Glutamatergic neuron (in vitro differentiated cells): ENCODE data around the gene KCNMA1. TPM values are rescaled to one million over a fixed set of nuclear protein-coding genes. Genes with fewer than 3 reads are reported as not detected.

Experiments used
- DNase-seq: peaks from one replicate; pipeline ENCODE4 v3.0.0; 2022
- H3K27ac Mint-ChIP-seq: one replicate; pipeline ENCODE4 v1.8.0; 2020; ENCODE audit warnings: mild to moderate bottlenecking, mixed read lengths, inconsistent platforms; ENCODE audit not compliant: unreplicated experiment
- H3K27me3 Mint-ChIP-seq: one replicate; pipeline ENCODE4 v1.8.0; 2020; ENCODE audit warnings: mild to moderate bottlenecking, moderate library complexity, mixed read lengths, inconsistent platforms; ENCODE audit not compliant: unreplicated experiment
- H3K36me3 Mint-ChIP-seq: one replicate; pipeline ENCODE4 v1.8.0; 2020; ENCODE audit warnings: mild to moderate bottlenecking, mixed read lengths, inconsistent platforms; ENCODE audit not compliant: unreplicated experiment
- H3K4me1 Mint-ChIP-seq: one replicate; pipeline ENCODE4 v1.8.0; 2020; ENCODE audit warnings: mild to moderate bottlenecking, low read depth, mixed read lengths, inconsistent platforms; ENCODE audit not compliant: unreplicated experiment
- H3K4me3 Mint-ChIP-seq: one replicate; pipeline ENCODE4 v1.8.0; 2020; ENCODE audit warnings: mild to moderate bottlenecking, mixed read lengths, inconsistent platforms; ENCODE audit not compliant: unreplicated experiment
- H3K9me3 Mint-ChIP-seq: one replicate; pipeline ENCODE4 v1.8.0; 2020; ENCODE audit warnings: mild to moderate bottlenecking, moderate library complexity, mixed read lengths, inconsistent platforms; ENCODE audit not compliant: unreplicated experiment
- total RNA-seq: library from RNA; stranded (reverse); fragmentation: NEBNext Ultra II Directional; extraction: Animal tissue kit (Norgen Biotek cat#: 25700); gene quantifications from one replicate; pipeline ENCODE4 v1.2.1, GENCODE V29; 2021; ENCODE audit not compliant: unreplicated experiment
- TF ChIP-seq, protein P1 (sequence below): fragments of 200-600 bp; sonication (generic); IDR thresholded peaks from one replicate; pipeline ENCODE4 v1.5.0; 2021; ENCODE audit not compliant: partially characterized antibody, unreplicated experiment

KCNMA1 gene
- total RNA-seq, 1 donor from 2014 or later, result 3.2 TPM

DNA sequence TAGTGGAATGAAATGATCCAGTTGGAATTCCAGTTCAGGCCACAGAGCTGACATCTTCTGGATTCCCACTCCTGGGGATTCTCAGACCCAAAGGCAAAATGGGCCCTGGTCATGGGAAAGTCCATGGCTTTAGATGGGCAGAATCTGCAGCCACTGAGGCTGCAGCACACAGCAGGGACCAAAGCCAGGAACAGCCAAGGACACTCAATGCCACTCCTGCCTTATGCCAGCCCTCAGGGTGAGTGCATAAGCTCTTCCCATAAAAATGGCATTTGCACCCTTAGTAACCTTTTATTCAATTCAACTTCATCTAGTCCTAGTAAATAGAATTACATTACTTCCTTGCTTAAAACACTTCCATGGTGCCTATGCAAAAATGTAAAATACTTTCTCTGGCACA, 274.4 kb downstream of the KCNMA1 start:
- H3K27ac Mint-ChIP-seq, result no peak overlapping the region
- H3K27me3 Mint-ChIP-seq, result peaks cover 5% of the 10 kb centered on the region
- no peak overlapping the region for H3K4me3 Mint-ChIP-seq
- TF ChIP-seq, protein P1, sequence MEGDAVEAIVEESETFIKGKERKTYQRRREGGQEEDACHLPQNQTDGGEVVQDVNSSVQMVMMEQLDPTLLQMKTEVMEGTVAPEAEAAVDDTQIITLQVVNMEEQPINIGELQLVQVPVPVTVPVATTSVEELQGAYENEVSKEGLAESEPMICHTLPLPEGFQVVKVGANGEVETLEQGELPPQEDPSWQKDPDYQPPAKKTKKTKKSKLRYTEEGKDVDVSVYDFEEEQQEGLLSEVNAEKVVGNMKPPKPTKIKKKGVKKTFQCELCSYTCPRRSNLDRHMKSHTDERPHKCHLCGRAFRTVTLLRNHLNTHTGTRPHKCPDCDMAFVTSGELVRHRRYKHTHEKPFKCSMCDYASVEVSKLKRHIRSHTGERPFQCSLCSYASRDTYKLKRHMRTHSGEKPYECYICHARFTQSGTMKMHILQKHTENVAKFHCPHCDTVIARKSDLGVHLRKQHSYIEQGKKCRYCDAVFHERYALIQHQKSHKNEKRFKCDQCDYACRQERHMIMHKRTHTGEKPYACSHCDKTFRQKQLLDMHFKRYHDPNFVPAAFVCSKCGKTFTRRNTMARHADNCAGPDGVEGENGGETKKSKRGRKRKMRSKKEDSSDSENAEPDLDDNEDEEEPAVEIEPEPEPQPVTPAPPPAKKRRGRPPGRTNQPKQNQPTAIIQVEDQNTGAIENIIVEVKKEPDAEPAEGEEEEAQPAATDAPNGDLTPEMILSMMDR, result no peak
- DNase-seq, result no peak
- H3K9me3 Mint-ChIP-seq, result peaks cover 6% of the 10 kb centered on the region
- H3K36me3 Mint-ChIP-seq, result peaks cover under 1% of the 10 kb centered on the region
- H3K4me1 Mint-ChIP-seq, result peaks cover 32% of the 10 kb centered on the region

DNA sequence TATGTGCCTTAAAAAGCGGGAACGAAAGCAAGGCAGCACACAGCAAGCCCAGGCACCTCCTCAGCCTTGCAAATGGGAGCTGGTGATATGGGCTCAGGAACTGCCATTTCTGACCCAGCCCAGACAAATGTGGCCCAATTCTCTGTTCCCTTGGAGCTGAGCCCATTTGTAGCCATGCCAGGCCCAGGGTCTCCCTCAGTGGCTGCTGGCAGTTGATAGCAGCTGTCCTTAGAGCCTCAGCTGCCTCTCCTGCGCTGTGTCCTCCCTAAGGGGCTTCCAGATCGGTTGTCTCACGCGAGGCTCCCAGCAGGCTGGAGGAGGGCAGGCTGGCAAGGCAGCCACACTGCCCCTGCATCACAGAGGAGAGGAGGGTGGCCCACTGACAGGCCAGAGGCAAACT, 275.8 kb downstream of the KCNMA1 start:
- Mint-ChIP-seq H3K36me3 (no peaks in the 10 kb centered on the region), H3K27ac (peak overlapping the region; percentile 24), H3K4me1 (peaks cover 32% of the 10 kb centered on the region), H3K9me3 (peaks cover 6% of the 10 kb centered on the region), H3K27me3 (peaks cover 5% of the 10 kb centered on the region), H3K4me3 (no peak overlapping the region)
- peak; percentile 27 for DNase-seq
- TF ChIP-seq, protein P1, result no peak

DNA sequence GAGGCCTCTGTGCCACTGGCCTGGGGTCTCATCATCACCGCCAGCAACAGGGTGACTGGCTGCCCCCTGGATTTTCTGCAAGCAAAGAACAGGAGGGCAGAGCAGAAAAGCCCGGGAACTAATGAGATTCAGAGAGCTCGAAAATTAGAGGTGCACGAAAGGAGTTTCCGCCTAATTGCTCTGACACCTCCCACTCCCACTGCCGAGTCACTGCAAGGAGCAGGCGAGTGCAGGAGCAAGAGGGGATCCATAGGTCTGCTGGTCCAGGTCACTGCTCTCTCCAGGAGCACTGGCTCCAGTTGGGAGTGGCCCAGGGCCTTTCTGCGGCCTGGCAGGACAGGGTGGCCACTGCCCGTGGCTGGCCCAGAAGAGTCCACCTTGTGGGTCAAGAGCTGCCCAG, 276.2 kb downstream of the KCNMA1 start:
- TF ChIP-seq, protein P1, result no peak
- Mint-ChIP-seq H3K4me1 (peaks cover 32% of the 10 kb centered on the region), H3K27ac (no peak overlapping the region), H3K4me3 (no peak overlapping the region), H3K9me3 (peaks cover 6% of the 10 kb centered on the region), H3K36me3 (no peaks in the 10 kb centered on the region), H3K27me3 (peaks cover 5% of the 10 kb centered on the region)
- no peak for DNase-seq

DNA sequence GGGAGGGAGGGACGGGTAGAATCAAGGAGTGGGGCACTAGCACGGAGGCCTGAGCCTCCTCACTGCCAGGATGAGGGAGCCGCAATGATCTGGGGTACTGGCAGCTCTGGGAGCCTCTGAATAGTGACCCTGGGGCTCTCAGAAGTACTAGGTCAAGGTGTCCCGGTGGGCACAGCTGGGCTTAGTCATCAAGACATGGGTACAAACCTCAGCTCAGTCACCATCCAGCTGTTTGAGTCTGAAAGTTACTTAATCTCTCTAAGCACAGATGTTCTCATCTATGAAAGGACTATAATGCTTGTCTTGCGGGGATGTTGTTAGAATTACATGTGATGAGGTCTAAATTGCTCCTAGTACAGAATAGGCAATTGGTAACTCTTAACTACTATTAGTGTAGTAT, 276.8 kb downstream of the KCNMA1 start:
- H3K9me3 Mint-ChIP-seq, result peaks cover 6% of the 10 kb centered on the region
- no peak for DNase-seq
- H3K27me3 Mint-ChIP-seq, result peaks cover 5% of the 10 kb centered on the region
- peaks cover 32% of the 10 kb centered on the region for H3K4me1 Mint-ChIP-seq
- H3K4me3 Mint-ChIP-seq, result no peak overlapping the region
- H3K27ac Mint-ChIP-seq, result no peak overlapping the region
- TF ChIP-seq, protein P1, result no peak
- no peaks in the 10 kb centered on the region for H3K36me3 Mint-ChIP-seq

DNA sequence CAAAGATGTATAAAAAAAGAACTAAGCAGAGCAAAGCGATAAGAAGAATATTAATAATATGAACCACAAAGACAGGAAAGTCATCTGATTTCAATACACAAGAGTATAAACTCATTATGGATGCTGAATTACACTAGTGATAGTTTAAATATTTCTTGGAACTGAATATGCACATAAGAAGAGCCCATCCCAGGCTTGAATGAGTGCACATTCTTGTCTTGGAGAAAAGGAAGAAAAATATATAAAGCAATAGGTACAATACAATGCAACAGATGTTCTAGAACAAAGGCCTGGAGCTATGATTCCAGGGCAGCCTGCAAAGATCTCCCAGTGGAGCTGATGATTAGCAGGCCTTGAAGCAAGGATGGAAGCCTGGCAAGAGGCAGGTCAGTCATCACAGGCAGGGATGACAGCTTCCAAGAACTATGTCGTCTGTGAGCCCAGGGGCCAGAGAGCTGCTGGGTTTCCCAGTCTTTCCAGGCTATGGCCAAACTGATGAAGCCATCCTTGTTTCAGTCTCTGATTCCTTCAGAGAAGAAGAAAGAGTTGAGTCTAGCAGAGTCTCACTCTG, 277.6 kb downstream of the KCNMA1 start:
- H3K4me3 Mint-ChIP-seq, result no peak overlapping the region
- no peak for DNase-seq
- H3K27me3 Mint-ChIP-seq, result peaks cover 5% of the 10 kb centered on the region
- TF ChIP-seq, protein P1, result no peak
- peaks cover 6% of the 10 kb centered on the region for H3K9me3 Mint-ChIP-seq
- peaks cover 32% of the 10 kb centered on the region for H3K4me1 Mint-ChIP-seq
- H3K27ac Mint-ChIP-seq, result peak overlapping the region; percentile 39
- H3K36me3 Mint-ChIP-seq, result peaks cover 4% of the 10 kb centered on the region
